Activated T-cell treated with anti-CD3 and anti-CD28 coated beads, Interleukin-2, amount 50 U/mL, for 4 hours (primary cell): ENCODE measurements around the gene KCTD2. TPM values are rescaled to one million over a fixed set of nuclear protein-coding genes. Genes with fewer than 3 reads are reported as not detected.
"Not testable (repeated sequence)": the region's sequence is repeated elsewhere in the genome, so short reads cannot be mapped to it uniquely, and the experiment has no call there.

ENCODE experiments used
- ATAC-seq, 2 donors: fragments of 200-7000 bp; cut with Tn5 transposase; one replicate each; pipeline ENCODE4 v1.10.0; 2021
- DNase-seq: peaks from one replicate; pipeline ENCODE4 v3.0.0-alpha.2; 2020
- H3K27me3 Mint-ChIP-seq: one replicate; pipeline ENCODE4 v1.8.0; 2021; ENCODE audit warnings: low read depth, mixed read lengths
- H3K36me3 Mint-ChIP-seq: one replicate; pipeline ENCODE4 v1.8.0; 2022; ENCODE audit warnings: mixed read lengths; ENCODE audit not compliant: insufficient read depth
- H3K4me1 Mint-ChIP-seq: one replicate; pipeline ENCODE4 v1.8.0; 2021; ENCODE audit warnings: low read depth, mixed read lengths
- H3K4me3 Mint-ChIP-seq: one replicate; pipeline ENCODE4 v1.8.0; 2021; ENCODE audit warnings: mild to moderate bottlenecking, moderate library complexity, mixed read lengths
- H3K9me3 Mint-ChIP-seq: one replicate; pipeline ENCODE4 v1.8.0; 2021; ENCODE audit warnings: mixed read lengths
- total RNA-seq, 3 donors: library from RNA; stranded (reverse); gene quantifications; one replicate each; pipeline ENCODE4 v1.2.1, GENCODE V29; 2021

Gene KCTD2
- total RNA-seq, 3 donors from 2014 or later = 18.5 to 23.9 (median 22.2) TPM

- no peak for ATAC-seq
- H3K4me3 Mint-ChIP-seq = peak overlapping the region; percentile 74
Measured at GRCh38 chr17:75032720-75033280, 14.2 kb upstream of the KCTD2 start.

GRCh38 chr17:75033346-75034235, 13.4 kb upstream of the KCTD2 start:
- H3K36me3 Mint-ChIP-seq = peaks cover 3% of the 10 kb centered on the region
- no peaks in the 10 kb centered on the region for H3K9me3 Mint-ChIP-seq
- H3K27me3 Mint-ChIP-seq = peaks cover 2% of the 10 kb centered on the region
- DNase-seq = peak; percentile 85
- peak; percentile 38 to 41 for ATAC-seq
- H3K4me3 Mint-ChIP-seq = peak overlapping the region; percentile 92
- peaks cover 44% of the 10 kb centered on the region for H3K4me1 Mint-ChIP-seq

More at GRCh38 chr17:75032720-75033280, 14.2 kb upstream of the KCTD2 start:
- Mint-ChIP-seq H3K36me3 (no peaks in the 10 kb centered on the region), H3K4me1 (peaks cover 44% of the 10 kb centered on the region), H3K9me3 (no peaks in the 10 kb centered on the region), H3K27me3 (peaks cover 2% of the 10 kb centered on the region)
- DNase-seq = no peak

DNA sequence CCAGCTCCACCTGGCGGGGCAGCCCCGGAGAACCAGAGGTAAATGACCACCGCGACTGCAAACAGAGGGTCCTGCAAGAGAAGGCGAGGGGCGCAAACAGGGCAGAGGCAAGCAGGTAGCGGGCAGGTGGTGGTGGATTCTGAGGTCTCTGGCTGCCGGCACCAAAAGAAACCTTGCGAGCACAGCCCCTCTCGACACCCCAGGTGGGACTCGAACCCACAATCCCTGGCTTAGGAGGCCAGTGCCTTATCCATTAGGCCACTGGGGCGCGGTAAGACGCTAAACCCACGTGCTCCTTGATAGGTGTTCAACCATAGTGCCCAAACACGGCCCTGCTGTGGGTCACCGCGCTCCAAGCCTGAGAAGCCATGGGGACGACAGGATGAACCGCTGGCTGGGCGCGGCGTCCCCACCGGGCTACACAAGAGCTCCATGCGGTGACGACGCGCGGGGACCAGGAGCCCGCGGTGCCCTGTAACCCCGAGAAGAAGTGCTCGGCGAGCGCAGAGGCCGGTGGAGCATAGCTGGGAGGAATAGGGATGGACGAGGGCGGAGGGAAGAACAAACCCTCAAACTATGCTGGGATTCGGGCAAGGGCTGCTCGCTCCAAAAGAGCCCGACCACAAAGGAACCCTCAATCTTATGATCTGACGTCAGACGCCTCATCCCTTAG, 12.7 kb upstream of the KCTD2 start:
- ATAC-seq (peak; percentile 67 to 69), DNase-seq (peak; percentile 80)
- Mint-ChIP-seq H3K36me3 (peaks cover 7% of the 10 kb centered on the region), H3K27me3 (peaks cover 2% of the 10 kb centered on the region), H3K9me3 (no peaks in the 10 kb centered on the region), H3K4me3 (peak overlapping the region; percentile 92), H3K4me1 (peaks cover 44% of the 10 kb centered on the region)

DNA sequence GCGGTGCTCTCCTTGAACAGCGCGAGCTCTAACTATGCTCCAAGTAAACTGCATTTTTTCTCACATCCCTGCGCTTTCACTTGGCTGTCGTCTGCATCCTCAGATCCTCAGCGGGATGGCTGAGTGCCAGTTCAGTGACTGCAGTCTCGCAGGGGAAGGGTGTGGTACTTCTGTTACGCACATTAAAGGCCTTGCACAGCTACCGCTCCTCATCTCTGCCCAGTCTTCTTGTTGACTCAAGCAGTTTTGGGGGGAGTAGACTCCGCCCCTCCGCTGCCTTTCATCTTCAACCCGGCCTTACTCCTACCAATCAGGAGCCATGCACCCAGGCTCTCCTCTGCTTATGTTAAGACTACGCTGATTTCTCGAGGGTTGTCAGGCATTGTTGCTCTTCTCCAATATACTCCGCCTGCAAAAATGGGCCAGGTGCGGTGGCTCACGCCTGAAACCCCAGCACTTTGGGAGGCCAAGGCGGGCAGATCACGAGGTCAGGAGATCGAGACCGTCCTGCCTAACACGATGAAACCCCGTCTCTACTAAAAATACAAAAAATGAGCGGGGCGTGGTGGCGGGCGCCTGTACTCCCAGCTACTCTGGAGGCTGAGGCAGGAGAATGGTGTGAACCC, 10.3 kb upstream of the KCTD2 start:
- H3K27me3 Mint-ChIP-seq = peaks cover 2% of the 10 kb centered on the region
- no peaks in the 10 kb centered on the region for H3K9me3 Mint-ChIP-seq
- H3K4me1 Mint-ChIP-seq = peaks cover 38% of the 10 kb centered on the region
- peaks cover 15% of the 10 kb centered on the region for H3K36me3 Mint-ChIP-seq
- peak; percentile 80 for DNase-seq
- peak; percentile 58 to 63 for ATAC-seq
- peak overlapping the region; percentile 52 for H3K4me3 Mint-ChIP-seq

DNA sequence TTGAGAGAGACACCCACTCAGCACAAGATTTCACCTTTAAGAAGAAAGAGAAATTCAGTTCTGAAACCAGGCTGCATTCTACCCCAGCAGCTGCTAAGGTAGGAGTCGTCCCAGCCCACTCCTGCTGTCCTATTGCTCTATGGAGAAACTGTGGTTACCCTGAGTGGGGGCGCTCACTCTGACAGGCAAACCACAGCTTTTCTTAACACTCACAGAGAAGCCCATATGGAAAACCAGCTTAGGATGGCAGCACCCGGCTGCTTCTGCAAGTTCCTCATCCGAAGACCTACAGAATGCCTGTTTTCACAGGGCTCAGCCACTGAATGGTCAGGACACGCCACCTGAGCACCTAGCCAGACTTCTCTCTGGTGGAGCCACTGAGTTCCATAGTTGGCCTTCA, 7.8 kb upstream of the KCTD2 start:
- peaks cover 2% of the 10 kb centered on the region for H3K27me3 Mint-ChIP-seq
- peaks cover 20% of the 10 kb centered on the region for H3K36me3 Mint-ChIP-seq

GRCh38 chr17:75041656-75042280, 5.3 kb upstream of the KCTD2 start:
- DNase-seq (no peak), ATAC-seq (no peak)
- Mint-ChIP-seq H3K4me3 (no peak overlapping the region), H3K9me3 (no peaks in the 10 kb centered on the region), H3K36me3 (peaks cover 20% of the 10 kb centered on the region), H3K4me1 (peaks cover 31% of the 10 kb centered on the region), H3K27me3 (no peaks in the 10 kb centered on the region)

More for the DNA sequence above, 7.8 kb upstream of the KCTD2 start:
- Mint-ChIP-seq H3K4me3 (no peak overlapping the region), H3K9me3 (no peaks in the 10 kb centered on the region), H3K4me1 (peaks cover 26% of the 10 kb centered on the region)
- no peak for ATAC-seq
- DNase-seq = no peak

DNA sequence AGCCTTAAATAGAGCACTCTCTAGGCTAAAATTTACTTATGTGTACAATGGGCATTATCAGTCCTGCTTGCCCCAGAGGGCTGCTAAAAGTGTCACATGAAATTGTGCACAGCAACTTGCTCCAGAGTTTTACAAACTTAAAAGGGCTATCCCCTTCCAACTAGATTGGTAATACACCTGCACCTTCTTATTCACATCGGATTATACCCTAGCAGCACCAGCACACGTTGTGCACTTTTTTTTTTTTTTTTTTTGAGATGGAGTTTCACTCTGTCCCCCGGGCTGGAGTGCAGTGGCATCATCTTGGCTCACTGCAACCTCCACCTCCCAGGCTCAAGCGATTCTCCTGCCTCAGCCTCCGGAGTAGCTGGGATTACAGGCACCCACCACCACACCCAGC, 3.2 kb upstream of the KCTD2 start:
- H3K9me3 Mint-ChIP-seq, DNase-seq, H3K27me3 Mint-ChIP-seq, H3K4me3 Mint-ChIP-seq, ATAC-seq: not testable (repeated sequence)
- peaks cover 36% of the 10 kb centered on the region for H3K4me1 Mint-ChIP-seq
- H3K36me3 Mint-ChIP-seq = peaks cover 15% of the 10 kb centered on the region

- Mint-ChIP-seq H3K9me3 (no peaks in the 10 kb centered on the region), H3K4me3 (peak overlapping the region; percentile 98), H3K36me3 (peaks cover 11% of the 10 kb centered on the region), H3K4me1 (peaks cover 42% of the 10 kb centered on the region), H3K27me3 (no peaks in the 10 kb centered on the region)
- DNase-seq = no peak
- no peak for ATAC-seq
Measured at GRCh38 chr17:75044716-75045115, 2.3 kb upstream of the KCTD2 start.

DNA sequence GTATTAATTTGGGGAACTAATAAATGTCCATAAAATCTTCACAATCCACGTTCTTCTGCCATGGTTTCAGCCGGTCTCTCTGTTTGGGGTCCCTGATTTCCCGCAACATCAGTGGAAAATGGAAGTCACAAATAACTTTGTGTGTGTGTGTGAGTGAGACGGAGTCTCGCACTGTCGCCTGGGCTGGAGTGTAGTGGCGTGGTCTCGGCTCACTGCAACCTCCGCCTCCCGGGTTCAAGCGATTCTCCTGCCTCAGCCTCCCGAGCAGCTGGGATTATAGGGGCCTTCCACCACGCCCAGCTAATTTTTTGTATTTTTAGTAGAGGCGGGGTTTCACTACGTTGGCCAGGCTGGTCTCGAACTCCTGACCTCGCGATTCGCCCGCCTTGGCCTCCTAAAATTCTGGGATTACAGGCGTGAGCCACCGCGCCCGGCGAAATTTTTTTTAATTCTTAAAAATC, 1.0 kb upstream of the KCTD2 start:
- H3K36me3 Mint-ChIP-seq, H3K9me3 Mint-ChIP-seq, DNase-seq, ATAC-seq, H3K27me3 Mint-ChIP-seq: not testable (repeated sequence)
- peak overlapping the region; percentile 98 for H3K4me3 Mint-ChIP-seq
- peaks cover 43% of the 10 kb centered on the region for H3K4me1 Mint-ChIP-seq

DNA sequence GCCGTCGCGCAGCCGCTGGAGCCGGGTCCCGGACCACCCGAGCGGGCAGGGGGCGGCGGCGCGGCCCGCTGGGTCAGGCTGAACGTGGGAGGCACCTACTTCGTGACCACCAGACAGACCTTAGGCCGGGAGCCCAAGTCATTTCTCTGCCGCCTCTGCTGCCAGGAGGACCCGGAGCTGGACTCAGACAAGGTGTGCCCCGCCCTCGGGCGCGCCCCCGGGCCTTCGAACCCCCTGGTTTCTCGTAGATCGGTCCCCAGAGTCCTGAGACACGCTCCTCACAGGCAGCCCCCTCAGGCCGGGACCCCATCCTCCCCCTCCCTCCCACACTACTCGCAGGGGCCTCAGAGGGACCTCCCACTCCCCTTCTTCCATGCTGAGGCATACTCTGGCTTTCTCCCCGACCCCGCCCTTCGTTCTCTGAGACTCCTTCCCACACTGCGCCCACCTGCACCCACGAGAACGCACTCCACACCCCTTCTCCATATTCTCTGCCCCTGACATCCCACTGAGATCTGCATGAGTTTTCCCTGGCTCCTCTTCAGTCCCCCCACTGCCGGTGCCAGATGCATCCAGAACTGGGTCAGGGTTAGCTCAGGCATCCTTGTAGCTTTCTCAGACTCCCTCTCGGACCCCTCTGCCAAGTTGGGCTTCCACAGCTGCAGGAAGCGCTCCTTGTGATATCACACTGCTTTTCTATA, 523 bp downstream of the KCTD2 start:
- no peaks in the 10 kb centered on the region for H3K27me3 Mint-ChIP-seq
- DNase-seq = peak; percentile 22
- no peaks in the 10 kb centered on the region for H3K9me3 Mint-ChIP-seq
- H3K36me3 Mint-ChIP-seq = peaks cover 6% of the 10 kb centered on the region
- ATAC-seq = peak; percentile 2
- peak overlapping the region; percentile 98 for H3K4me3 Mint-ChIP-seq
- H3K4me1 Mint-ChIP-seq = peaks cover 47% of the 10 kb centered on the region

- peaks cover 47% of the 10 kb centered on the region for H3K4me1 Mint-ChIP-seq
- peaks cover 9% of the 10 kb centered on the region for H3K36me3 Mint-ChIP-seq
- H3K27me3 Mint-ChIP-seq = no peaks in the 10 kb centered on the region
- no peak for ATAC-seq
- DNase-seq = no peak
- no peaks in the 10 kb centered on the region for H3K9me3 Mint-ChIP-seq
- peak overlapping the region; percentile 98 for H3K4me3 Mint-ChIP-seq
Measured at GRCh38 chr17:75048249-75048878, 1.3 kb downstream of the KCTD2 start.

GRCh38 chr17:75049057-75049456, 2.0 kb downstream of the KCTD2 start:
- ATAC-seq (no peak), DNase-seq (no peak)
- peaks cover 12% of the 10 kb centered on the region for H3K36me3 Mint-ChIP-seq
- no peaks in the 10 kb centered on the region for H3K9me3 Mint-ChIP-seq
- peaks cover 43% of the 10 kb centered on the region for H3K4me1 Mint-ChIP-seq
- H3K27me3 Mint-ChIP-seq = no peaks in the 10 kb centered on the region
- H3K4me3 Mint-ChIP-seq = peak overlapping the region; percentile 98

DNA sequence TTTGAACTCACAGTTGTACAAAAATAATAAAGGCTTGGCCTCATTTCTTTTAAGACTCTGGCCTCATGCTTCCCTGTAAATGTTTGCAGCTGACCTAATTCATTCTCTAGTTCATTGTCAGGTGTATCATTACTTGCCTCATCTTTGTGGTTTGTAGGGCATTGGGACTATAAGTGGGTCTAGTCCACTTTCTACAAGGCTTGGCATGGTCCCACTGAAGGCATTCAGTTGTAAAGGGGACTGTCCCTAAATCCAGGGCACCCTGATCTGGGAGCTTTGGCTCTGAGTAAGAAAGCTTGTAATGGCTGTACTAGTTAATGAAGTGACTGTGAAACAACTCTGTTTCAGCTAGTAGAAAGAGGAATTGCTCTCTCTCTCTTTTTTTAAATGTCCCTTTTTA, 2.7 kb downstream of the KCTD2 start:
- Mint-ChIP-seq H3K4me3 (no peak overlapping the region), H3K36me3 (peaks cover 14% of the 10 kb centered on the region), H3K27me3 (no peaks in the 10 kb centered on the region), H3K9me3 (no peaks in the 10 kb centered on the region), H3K4me1 (peaks cover 40% of the 10 kb centered on the region)
- DNase-seq (no peak), ATAC-seq (no peak)
